ENCODE measurements around the gene ADAMTS16. TPM values are rescaled to one million over a fixed set of nuclear protein-coding genes. Genes with fewer than 3 reads are reported as not detected.

The ADAMTS16 gene
- total and polyA plus RNA-seq, 10 donors = not detected

- Histone ChIP-seq H3K4me3 (no peak overlapping the region), H3K4me1 (peaks cover 0 to 9% (median 0%) of the 10 kb centered on the region in 6 donors), H3K27me3 (replicated peaks in 1 of 7) (no peaks in the 10 kb centered on the region), H3K36me3 (no peaks in the 10 kb centered on the region), H3K9me3 (peaks cover 0 to 29% (median 10%) of the 10 kb centered on the region in 8 donors), H3K27ac (no peak overlapping the region)
- WGBS, 5 donors = 70 to 92% (median 86%) methylated on average over 1 of the region's 1 CpG
- DNase-seq = no peak
- intact Hi-C loops (cut with DNase I; ENCODE audit: low total_unique reads) = no loop called here
- TF ChIP-seq POLR2AphosphoS5 (IDR thresholded peaks at IDR 0.05) (no peak), POLR2A (IDR thresholded peaks at IDR 0.05) (no peak), CTCF (IDR thresholded peaks at IDR 0.05 in 8 of 11, conservative IDR thresholded peaks at IDR 0.05 in 3 of 11) (no peak)
Measured at GRCh38 chr5:5294429-5294828, 154.3 kb downstream of the ADAMTS16 start.

- Histone ChIP-seq H3K9me3 (peaks cover 0 to 33% (median 10%) of the 10 kb centered on the region in 8 donors), H3K27ac (no peak overlapping the region), H3K4me1 (peaks cover 0 to 9% (median 0%) of the 10 kb centered on the region in 6 donors), H3K36me3 (no peaks in the 10 kb centered on the region), H3K4me3 (no peak overlapping the region), H3K27me3 (replicated peaks in 1 of 7) (no peaks in the 10 kb centered on the region)
- intact Hi-C loops (cut with DNase I; ENCODE audit: low total_unique reads) = no loop called here
- no peak for DNase-seq
- WGBS, 5 donors = 64 to 81% (median 71%) methylated on average over 4 of the region's 4 CpGs
- no peak for TF ChIP-seq POLR2A (IDR thresholded peaks at IDR 0.05)
- no peak for TF ChIP-seq CTCF (IDR thresholded peaks at IDR 0.05 in 8 of 11, conservative IDR thresholded peaks at IDR 0.05 in 3 of 11)
- no peak for TF ChIP-seq POLR2AphosphoS5 (IDR thresholded peaks at IDR 0.05)
Measured at GRCh38 chr5:5295351-5295750, 155.2 kb downstream of the ADAMTS16 start.

GRCh38 chr5:5296051-5296450 lies 155.9 kb downstream of the ADAMTS16 start:
- H3K27me3 ChIP-seq (replicated peaks in 1 of 7) = no peaks in the 10 kb centered on the region
- DNase-seq = no peak
- H3K4me3 ChIP-seq = no peak overlapping the region
- peaks cover 0 to 35% (median 13%) of the 10 kb centered on the region in 8 donors for H3K9me3 ChIP-seq
- no peak overlapping the region for H3K27ac ChIP-seq
- 87 to 96% (median 95%) methylated on average over 6 of the region's 6 CpGs for WGBS, 5 donors
- H3K4me1 ChIP-seq = peaks cover 0 to 5% (median 0%) of the 10 kb centered on the region in 6 donors
- TF ChIP-seq CTCF (IDR thresholded peaks at IDR 0.05 in 8 of 11, conservative IDR thresholded peaks at IDR 0.05 in 3 of 11) (no peak), POLR2A (IDR thresholded peaks at IDR 0.05) (no peak), POLR2AphosphoS5 (IDR thresholded peaks at IDR 0.05) (no peak)
- H3K36me3 ChIP-seq = no peaks in the 10 kb centered on the region
- intact Hi-C loops (cut with DNase I; ENCODE audit: low total_unique reads) = no loop called here

- 64 to 75% (median 70%) methylated on average over 9 of the region's 9 CpGs for WGBS, 5 donors
- TF ChIP-seq POLR2A (IDR thresholded peaks at IDR 0.05) (no peak), POLR2AphosphoS5 (IDR thresholded peaks at IDR 0.05) (no peak), CTCF (IDR thresholded peaks at IDR 0.05 in 8 of 11, conservative IDR thresholded peaks at IDR 0.05 in 3 of 11) (no peak)
- H3K4me3 ChIP-seq = no peak overlapping the region
- no peaks in the 10 kb centered on the region for H3K27me3 ChIP-seq (replicated peaks in 1 of 7)
- H3K27ac ChIP-seq = no peak overlapping the region
- intact Hi-C loops (cut with DNase I; ENCODE audit: low total_unique reads) = no loop called here
- peaks cover 0 to 50% (median 27%) of the 10 kb centered on the region in 8 donors for H3K9me3 ChIP-seq
- no peaks in the 10 kb centered on the region for H3K4me1 ChIP-seq
- no peak for DNase-seq
- H3K36me3 ChIP-seq = no peaks in the 10 kb centered on the region
Measured at GRCh38 chr5:5297432-5298067, 157.4 kb downstream of the ADAMTS16 start.
